ENCODE results near the gene SCRT2. TPM values are rescaled to one million over a fixed set of nuclear protein-coding genes. Genes with fewer than 3 reads are reported as not detected.

SCRT2 gene
- total and polyA plus RNA-seq, 9 of the 15 experiments (the other 6 are each of a cell fraction or from before 2014, with no cell fraction given): 0.04 to 0.75 (median 0.13) TPM; not detected in 2

- H3K27ac ChIP-seq (ENCODE audit: extremely low read depth, low read depth, low read length): no peak overlapping the region
- H3K9ac ChIP-seq (ENCODE audit: insufficient read depth in 1 of 2, low read depth in 2 of 2, low read length in 2 of 2): peak overlapping the region in 1 of 2 experiments; percentile 69; a peak in 1 of 4 replicates
- no peaks in the 10 kb centered on the region for H4K20me1 ChIP-seq (replicated peaks; ENCODE audit: control insufficient read depth, insufficient read depth, low read length)
- BruUV-seq (replicated peaks): no TSS peak
- no peaks in the 10 kb centered on the region for H3K9me1 ChIP-seq (ENCODE audit: control insufficient read depth, insufficient read depth, low read length)
- no peaks in the 10 kb centered on the region; the same call in 2 of the 3 replicates for H3K79me2 ChIP-seq (ENCODE audit: control insufficient read depth, insufficient read depth, low read length)
- intact Hi-C loops (cut with micrococcal nuclease): no loop called here
- H3K4me2 ChIP-seq (ENCODE audit: insufficient read depth, low read length): no peak overlapping the region
- 48% methylated on average over 2 of the region's 3 CpGs for WGBS (ENCODE audit: insufficient coverage, low coverage, missing lambda C conversion rate)
- no peaks in the 10 kb centered on the region for H3K9me3 ChIP-seq (replicated peaks; ENCODE audit: control insufficient read depth, insufficient read depth, low read depth, low read length)
- H3K4me3 ChIP-seq: no peak overlapping the region
- no peaks in the 10 kb centered on the region for H3K36me3 ChIP-seq (ENCODE audit: control insufficient read depth, insufficient read depth, low read length)
- FAIRE-seq (no peak), ATAC-seq (0 out of 3 replicates have a peak, but pooled peaks have one; percentile 10), DNase-seq (ENCODE audit: extremely low read depth in 1 of 4, low spot score in 3 of 4) (peak in 3 of 4 experiments; percentile 20 to 48 (median 22))
- ChIA-PET CTCF (ENCODE audit: low intra/inter-chr PET ratio) (no interaction called here), POLR2A (no interaction called here)
- in situ Hi-C loops (cut with MboI): no loop called here
- no peaks in the 10 kb centered on the region; a peak in 1 of 5 replicates for H3K27me3 ChIP-seq (ENCODE audit: control insufficient read depth in 2 of 2, insufficient read depth in 2 of 2, low read length in 2 of 2)
- H3K4me1 ChIP-seq (replicated peaks in 1 of 2; ENCODE audit: control insufficient read depth in 2 of 2, insufficient read depth in 2 of 2, low read length in 2 of 2): peaks cover 19 to 47% of the 10 kb centered on the region in 2 experiments
- no peak overlapping the region for H2AFZ ChIP-seq (ENCODE audit: low read depth, low read length)
- TF ChIP-seq ATF3 (IDR thresholded peaks at IDR 0.05) (peak; percentile 34; the same call in 1 of the 2 replicates), ATF3 (CRISPR knock-in tag; conservative IDR thresholded peaks at IDR 0.05) (no peak), TEAD1 (CRISPR knock-in tag; IDR thresholded peaks at IDR 0.05) (0 out of 4 replicates have a peak, but pooled peaks of 1 of the 2 experiments have one; percentile 25), ZNF224 (CRISPR knock-in tag; IDR thresholded peaks at IDR 0.05) (no peak), PHB2 (IDR thresholded peaks at IDR 0.05; ENCODE audit: low read depth) (no peak), ESRRA (IDR thresholded peaks at IDR 0.05; ENCODE audit: borderline replicate concordance, low read depth) (0 out of 2 replicates have a peak, but pooled peaks have one; percentile 11), ZNF316 (IDR thresholded peaks at IDR 0.05) (peak; percentile 41), USF2 (CRISPR knock-in tag; IDR thresholded peaks at IDR 0.05) (no peak), VEZF1 (CRISPR knock-in tag; IDR thresholded peaks at IDR 0.05) (no peak), MAFK (IDR thresholded peaks at IDR 0.05; ENCODE audit: low read length) (peak; percentile 51), ERF (CRISPR knock-in tag; IDR thresholded peaks at IDR 0.05) (no peak), RFX7 (CRISPR knock-in tag; IDR thresholded peaks at IDR 0.05) (no peak), BCL6 (CRISPR knock-in tag; IDR thresholded peaks at IDR 0.05) (no peak), ZNF217 (CRISPR knock-in tag; IDR thresholded peaks at IDR 0.05) (no peak), KHSRP (IDR thresholded peaks at IDR 0.05) (no peak), EHMT2 (IDR thresholded peaks at IDR 0.05) (peak; percentile 28; the same call in 1 of the 2 replicates), ZNF584 (CRISPR knock-in tag; IDR thresholded peaks at IDR 0.05; ENCODE audit: low read depth) (no peak), L3MBTL2 (IDR thresholded peaks at IDR 0.05) (no peak), KDM1A (IDR thresholded peaks at IDR 0.05) (0 out of 4 replicates have a peak, but pooled peaks have one; percentile 8 to 21), CEBPB (tag; IDR thresholded peaks at IDR 0.05) (no peak), RCOR1 (IDR thresholded peaks at IDR 0.05; ENCODE audit: borderline replicate concordance in 1 of 2, low read depth in 2 of 2, low read length in 2 of 2) (0 out of 4 replicates have a peak, but pooled peaks of 1 of the 2 experiments have one; percentile 13), CREM (IDR thresholded peaks at IDR 0.05; ENCODE audit: low read depth) (0 out of 2 replicates have a peak, but pooled peaks have one; percentile 40), JUND (IDR thresholded peaks at IDR 0.05; ENCODE audit: borderline replicate concordance, low read depth, low read length) (peak; percentile 41; the same call in 1 of the 2 replicates), JUND (tag; IDR thresholded peaks at IDR 0.05; ENCODE audit: borderline replicate concordance, low read depth, low read length) (no peak; the same call in 2 of the 3 replicates)
These were observed 1.4 kb upstream of the SCRT2 start for GRCh38 chr20:676967-677366.

Measured in K562 (cell line).